ENCODE measurements around the gene EME1. TPM values are rescaled to one million over a fixed set of nuclear protein-coding genes. Genes with fewer than 3 reads are reported as not detected.
A peak's percentile ranks its signal among the peaks of the same experiment; 100 is the strongest.

EME1 gene
- total and polyA plus RNA-seq, 12 donors = 0.18 to 5.2 (median 0.67) TPM

- Histone ChIP-seq H3K36me3 (replicated peaks in 1 of 2) (peaks cover 0 to 54% of the 10 kb centered on the region in 2 donors), H3K9me3 (replicated peaks in 1 of 3) (no peaks in the 10 kb centered on the region), H3K4me3 (no peak overlapping the region), H3K27me3 (no peaks in the 10 kb centered on the region), H3K4me1 (replicated peaks in 1 of 2) (peaks cover 7 to 9% of the 10 kb centered on the region in 2 donors), H3K27ac (no peak overlapping the region)
- TF ChIP-seq CTCF (IDR thresholded peaks at IDR 0.05) (no peak), POLR2A (IDR thresholded peaks at IDR 0.05) (no peak)
- 84 to 91% (median 87%) methylated on average over 4 of the region's 4 CpGs for WGBS, 4 donors
- DNase-seq = peak in 3 of 7 donors; percentile 9 to 45 (median 15)
- intact Hi-C loops (cut with DNase I) = loop anchor here in 1 of 2 donors (5.0 kb wide), 1 partner anchor 117 kb away; no protein-coding TSS in a partner anchor
These were observed 17.7 kb upstream of the EME1 start for GRCh38 chr17:50355336-50355700.

- WGBS, 4 donors = 88 to 98% (median 93%) methylated on average over 12 to 20 of the region's 20 CpGs
- Histone ChIP-seq H3K4me3 (no peak overlapping the region), H3K9me3 (replicated peaks in 1 of 3) (no peaks in the 10 kb centered on the region), H3K27me3 (no peaks in the 10 kb centered on the region), H3K27ac (no peak overlapping the region), H3K4me1 (replicated peaks in 1 of 2) (peaks cover 7 to 9% of the 10 kb centered on the region in 2 donors), H3K36me3 (replicated peaks in 1 of 2) (peaks cover 0 to 54% of the 10 kb centered on the region in 2 donors)
- intact Hi-C loops (cut with DNase I) = loop anchor here in 1 of 2 donors (5.0 kb wide), 1 partner anchor 116 kb away; no protein-coding TSS in a partner anchor
- TF ChIP-seq POLR2A (IDR thresholded peaks at IDR 0.05) (no peak), CTCF (IDR thresholded peaks at IDR 0.05) (no peak)
- peak in 4 of 7 donors; percentile 11 to 49 (median 20) for DNase-seq
These were observed 17.2 kb upstream of the EME1 start for GRCh38 chr17:50355701-50356341.

- TF ChIP-seq POLR2A (IDR thresholded peaks at IDR 0.05) (no peak), CTCF (IDR thresholded peaks at IDR 0.05) (no peak)
- Histone ChIP-seq H3K27ac (no peak overlapping the region), H3K9me3 (replicated peaks in 1 of 3) (no peaks in the 10 kb centered on the region), H3K36me3 (replicated peaks in 1 of 2) (peaks cover 0 to 54% of the 10 kb centered on the region in 2 donors), H3K27me3 (no peaks in the 10 kb centered on the region), H3K4me1 (replicated peaks in 1 of 2) (peaks cover 7 to 9% of the 10 kb centered on the region in 2 donors), H3K4me3 (no peak overlapping the region)
- peak in 4 of 7 donors; percentile 14 to 53 (median 18) for DNase-seq
- 93 to 97% (median 94%) methylated on average over 6 to 12 of the region's 12 CpGs for WGBS, 4 donors
- intact Hi-C loops (cut with DNase I) = loop anchor here in 1 of 2 donors (5.0 kb wide), 1 partner anchor 116 kb away; no protein-coding TSS in a partner anchor
These were observed 16.6 kb upstream of the EME1 start for GRCh38 chr17:50356418-50356817.

GRCh38 chr17:50356892-50357510 is 16.0 kb upstream of the EME1 start:
- DNase-seq = peak in 4 of 7 donors; percentile 12 to 33 (median 18)
- intact Hi-C loops (cut with DNase I) = loop anchor here in 1 of 2 donors (5.0 kb wide), 1 partner anchor 115 kb away; no protein-coding TSS in a partner anchor
- 91 to 98% (median 94%) methylated on average over 11 to 12 of the region's 12 CpGs for WGBS, 4 donors
- Histone ChIP-seq H3K27me3 (no peaks in the 10 kb centered on the region), H3K36me3 (replicated peaks in 1 of 2) (peaks cover 0 to 54% of the 10 kb centered on the region in 2 donors), H3K9me3 (replicated peaks in 1 of 3) (no peaks in the 10 kb centered on the region), H3K27ac (no peak overlapping the region), H3K4me1 (replicated peaks in 1 of 2) (peaks cover 7 to 9% of the 10 kb centered on the region in 2 donors), H3K4me3 (no peak overlapping the region)
- TF ChIP-seq POLR2A (IDR thresholded peaks at IDR 0.05) (no peak), CTCF (IDR thresholded peaks at IDR 0.05) (no peak)
